HG02759 (cell line): ENCODE data around the gene GSDME.

ENCODE experiments used
- ATAC-seq: cut with Tn5 transposase; IDR thresholded peaks from one replicate; pipeline ENCODE4 v1.9.1; 2021; ENCODE audit warnings: mild to moderate bottlenecking, moderate library complexity; ENCODE audit not compliant: unreplicated experiment

GSDME gene

DNA sequence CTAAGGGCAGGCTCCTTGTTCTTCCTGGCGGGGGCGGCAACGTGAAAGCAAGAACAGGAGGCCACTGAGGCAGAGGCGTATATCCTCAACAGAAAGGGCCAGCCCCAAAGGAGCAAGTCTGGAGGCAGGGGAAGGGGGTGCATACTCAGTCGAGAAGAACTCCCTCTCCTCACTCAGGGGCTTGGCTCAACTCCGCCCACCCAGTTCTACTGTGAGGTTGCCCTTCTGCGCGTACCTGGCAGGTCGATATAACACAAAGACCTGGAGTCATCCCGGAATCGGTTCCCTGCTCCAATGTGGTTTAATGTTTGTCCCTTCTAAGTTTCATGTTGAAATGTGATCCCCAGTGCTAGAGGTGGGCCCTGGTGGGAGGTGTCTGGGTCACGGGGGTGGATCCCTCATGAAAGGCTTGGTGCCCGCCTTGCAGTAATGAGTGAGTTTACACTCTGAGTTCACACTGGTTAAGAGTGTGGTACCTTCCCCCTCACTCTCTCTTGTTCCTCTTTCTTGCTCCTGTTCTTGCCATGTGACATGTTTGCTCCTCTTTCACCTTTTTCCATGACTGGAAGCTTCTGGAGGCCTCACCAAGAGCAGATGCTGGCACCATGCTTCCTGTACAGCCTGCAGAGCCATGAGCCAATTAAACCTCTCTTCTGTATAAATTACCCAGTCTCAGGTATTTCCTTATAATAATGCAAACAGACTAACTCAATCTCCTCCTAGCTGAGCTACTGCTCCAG, 32.6 kb downstream of the GSDME start:
- ATAC-seq = no peak

DNA sequence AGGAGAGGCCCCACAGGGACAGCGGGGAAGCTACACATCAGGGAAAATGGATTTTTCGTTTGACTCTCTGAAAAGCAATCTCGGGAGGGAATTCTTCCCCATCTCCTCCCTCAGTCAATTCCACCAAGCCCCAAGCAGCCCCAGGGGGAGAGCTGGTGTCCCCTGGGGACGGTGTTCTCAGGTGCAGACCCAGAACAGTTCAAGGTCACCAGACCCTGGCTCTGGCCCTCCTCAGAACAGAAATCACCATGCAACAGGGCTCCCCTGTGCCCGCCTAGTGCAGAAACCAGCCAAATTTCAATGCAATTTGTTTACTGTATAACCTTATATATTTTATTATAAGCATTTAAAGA, 34.1 kb downstream of the GSDME start:
- no peak for ATAC-seq

DNA sequence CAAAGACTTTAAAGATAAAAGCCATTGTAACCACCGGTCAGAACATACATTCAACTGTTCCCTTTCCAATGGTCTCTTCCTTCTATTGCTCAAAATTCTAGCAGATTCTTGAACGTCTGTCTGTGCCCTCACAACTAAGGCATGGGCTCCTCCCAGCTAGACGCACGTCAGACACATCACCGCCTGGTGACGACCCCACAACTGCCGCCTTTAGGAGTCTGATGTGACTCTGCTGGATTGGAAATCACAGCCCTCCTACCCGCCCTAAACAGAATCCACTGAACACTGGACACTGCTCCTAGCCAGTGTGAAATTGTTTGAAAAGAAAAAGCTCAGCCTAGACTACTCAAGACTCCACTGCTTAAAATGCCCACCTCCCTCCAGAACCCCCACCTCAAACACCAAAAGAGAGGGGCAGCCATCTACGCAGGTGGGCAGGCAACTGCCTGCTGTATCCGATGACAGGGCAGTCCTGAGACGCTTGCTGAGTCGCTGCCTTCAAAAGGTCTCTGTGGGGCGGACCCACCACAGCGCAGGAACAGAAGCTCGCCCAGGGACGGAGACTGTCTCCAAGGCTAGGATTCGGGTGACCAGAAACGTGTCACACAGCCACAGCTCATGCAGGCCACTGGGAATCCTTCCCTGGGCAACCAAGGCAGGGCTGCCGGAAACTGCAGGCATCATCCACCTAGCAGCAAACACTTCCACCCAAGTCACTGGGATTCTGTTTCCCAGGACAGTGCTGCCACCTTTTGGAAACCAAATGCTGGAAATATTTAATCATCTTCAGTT, 34.7 kb downstream of the GSDME start:
- no peak for ATAC-seq

DNA sequence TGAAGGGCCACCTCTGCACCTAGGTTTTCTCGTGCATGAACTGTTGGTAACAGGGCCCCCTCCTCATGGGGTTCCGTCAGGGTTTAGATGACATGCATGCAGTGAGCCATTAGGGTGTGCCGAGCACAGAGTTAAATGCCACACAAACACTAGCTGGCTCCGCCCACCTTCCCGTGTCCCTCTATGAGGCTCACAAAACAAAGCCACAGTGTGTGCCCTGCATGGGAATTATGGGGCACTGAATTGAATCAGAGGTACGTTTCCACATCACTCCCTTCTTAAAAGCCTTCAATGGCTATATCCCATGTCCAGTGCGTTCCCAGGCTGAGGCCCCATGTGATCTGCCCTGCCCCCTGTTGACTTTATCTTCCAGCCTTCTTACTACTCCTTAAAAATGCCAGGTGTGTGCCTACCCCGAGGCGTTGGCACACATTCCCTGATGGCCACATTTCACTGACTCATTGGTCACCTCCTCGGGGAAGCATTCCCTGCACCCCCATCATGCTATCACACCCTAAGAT, 35.7 kb downstream of the GSDME start:
- ATAC-seq = no peak

DNA sequence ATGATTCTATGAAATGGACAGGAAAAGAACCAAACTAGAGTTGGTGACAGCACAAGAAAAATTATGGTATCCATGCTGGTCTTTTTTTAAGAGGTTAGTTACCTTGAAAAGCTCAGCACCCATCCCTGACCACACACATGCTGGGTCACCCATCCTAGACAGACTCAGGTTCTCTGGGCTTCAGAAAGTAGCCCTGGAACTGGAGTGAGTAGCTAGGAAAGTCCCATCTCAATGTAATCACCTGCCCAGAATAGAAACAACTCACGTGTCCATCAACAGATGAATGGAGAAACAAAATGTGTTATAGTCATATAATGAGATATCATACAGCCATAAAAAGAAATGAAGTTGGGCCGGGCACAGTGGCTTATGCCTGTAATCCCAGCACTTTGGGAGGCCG, 37.0 kb downstream of the GSDME start:
- no peak for ATAC-seq

DNA sequence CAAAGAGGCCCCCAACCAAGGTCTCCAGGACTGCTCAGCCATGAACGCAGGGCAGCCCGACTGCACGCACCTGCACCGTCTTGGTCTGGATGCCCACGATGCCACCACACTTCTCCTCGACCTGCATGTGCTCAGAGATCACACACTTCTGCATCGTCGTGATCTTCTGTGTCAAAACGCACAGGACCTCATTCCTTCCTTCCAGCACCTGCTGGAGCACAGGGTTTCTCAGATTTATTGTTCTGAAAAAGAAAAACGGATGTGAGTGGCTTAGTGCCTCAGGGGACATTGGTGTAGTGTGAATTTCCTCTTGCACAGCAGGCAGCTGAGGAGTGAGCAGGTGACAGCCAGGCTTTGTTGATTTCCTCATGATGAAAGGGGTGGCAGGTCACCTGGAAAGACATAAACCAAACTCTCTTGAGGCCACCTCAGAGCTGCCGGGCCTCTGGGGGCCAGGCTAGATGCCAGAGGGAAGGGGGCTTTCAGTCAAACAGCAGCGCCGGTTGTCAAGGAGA, 38.2 kb downstream of the GSDME start:
- ATAC-seq = peak; percentile 55

DNA sequence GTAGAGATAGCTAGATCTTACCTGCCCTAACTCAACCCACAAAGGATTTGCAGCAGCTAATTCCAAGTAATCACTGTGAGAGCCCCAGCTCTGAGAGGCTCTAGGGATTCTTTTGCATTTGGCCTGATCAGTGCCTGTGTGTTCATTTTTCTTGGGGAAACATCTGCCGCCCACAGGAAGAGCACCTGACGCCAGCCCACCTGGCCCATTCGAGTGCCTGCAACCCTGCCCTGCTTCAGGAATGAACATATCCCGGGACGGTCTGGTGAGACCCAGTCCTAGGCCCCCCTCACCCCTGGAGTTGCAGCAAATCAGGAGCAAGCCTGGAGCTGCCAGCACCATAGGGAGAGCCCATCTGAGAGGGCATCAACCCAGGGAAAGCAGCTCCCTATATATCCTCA, 38.8 kb downstream of the GSDME start:
- ATAC-seq = no peak

DNA sequence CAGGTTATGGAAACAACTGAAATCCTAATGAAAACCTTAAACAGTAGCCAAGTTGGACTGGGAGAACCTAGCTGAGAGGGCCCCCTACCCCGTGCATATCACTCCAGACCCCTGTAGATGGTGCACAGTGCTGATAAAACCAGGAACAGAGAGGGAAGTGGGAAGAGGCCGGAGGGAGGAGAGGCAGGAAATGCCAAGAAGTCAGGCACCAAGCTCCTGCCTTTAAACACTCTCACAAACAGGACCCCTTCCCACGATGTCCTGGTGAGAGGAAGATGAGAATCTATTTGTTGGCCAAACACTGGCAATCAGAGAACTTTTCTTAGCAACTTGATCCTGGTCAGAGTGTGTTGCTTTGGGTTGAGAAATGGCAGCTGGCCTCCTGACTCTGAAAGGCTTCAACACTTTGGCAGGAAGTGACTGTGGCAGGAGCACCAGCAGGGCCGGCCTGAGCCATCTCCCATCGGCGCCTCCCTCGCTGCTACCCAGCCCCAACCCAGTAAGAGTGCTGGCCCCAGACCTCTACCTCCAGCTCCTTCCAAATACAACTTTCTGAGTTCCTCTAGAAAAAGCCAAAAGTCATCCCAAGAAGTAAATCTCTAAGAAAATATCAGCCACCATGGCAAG, 39.5 kb downstream of the GSDME start:
- ATAC-seq = no peak

DNA sequence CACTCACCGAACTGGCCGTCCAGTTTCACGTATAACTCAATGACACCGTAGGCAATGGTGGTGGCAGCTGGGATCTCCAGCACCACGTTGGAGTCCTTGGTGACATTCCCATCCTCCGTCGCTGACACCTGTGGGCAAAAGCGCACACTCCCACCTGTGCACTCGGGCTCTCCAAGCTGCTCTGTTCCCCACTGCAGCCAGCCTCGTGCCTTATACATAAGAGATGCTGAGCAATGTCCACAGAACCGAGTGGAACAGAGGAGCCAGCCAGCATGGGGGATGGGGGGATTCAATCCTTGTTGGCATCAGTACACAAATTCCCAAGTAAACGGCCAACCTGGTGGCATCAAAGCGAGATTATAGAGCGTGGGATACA, 40.0 kb downstream of the GSDME start:
- ATAC-seq = no peak

DNA sequence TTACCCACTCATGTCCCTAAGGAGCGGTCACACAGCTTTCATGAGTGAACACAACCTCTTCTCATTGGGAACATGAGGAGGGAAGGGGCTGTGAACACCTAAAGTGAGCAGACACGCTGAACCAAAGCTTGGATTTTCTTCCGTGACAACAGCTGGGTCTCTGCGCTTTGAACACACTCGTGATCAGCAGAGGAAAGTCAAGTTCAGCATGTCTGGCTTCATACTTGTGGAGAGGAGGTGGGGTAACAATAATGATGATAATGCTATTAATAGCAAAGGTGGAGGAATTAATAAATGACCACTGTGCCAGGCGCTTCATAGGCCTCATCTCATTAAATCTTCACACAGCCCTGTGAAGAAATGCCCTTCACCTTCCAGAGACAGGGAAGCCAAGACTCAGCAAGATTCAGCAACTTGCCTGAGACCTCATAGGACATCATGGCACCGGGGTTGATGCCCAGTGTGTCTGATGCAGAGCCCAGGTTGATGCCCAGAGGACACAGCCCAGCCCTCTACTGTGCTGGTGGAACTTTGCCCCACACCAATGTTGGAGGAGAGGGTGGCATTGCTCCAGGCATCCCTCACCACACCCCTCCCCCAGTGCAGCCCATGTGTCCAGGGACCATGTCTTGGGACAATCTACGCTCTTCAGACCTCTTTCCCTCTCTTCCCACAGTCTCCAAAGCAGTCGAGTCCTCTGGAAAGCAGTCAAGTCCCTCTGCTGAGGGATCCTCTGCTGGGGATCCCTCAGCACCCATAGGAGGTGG, 40.6 kb downstream of the GSDME start:
- ATAC-seq = no peak

DNA sequence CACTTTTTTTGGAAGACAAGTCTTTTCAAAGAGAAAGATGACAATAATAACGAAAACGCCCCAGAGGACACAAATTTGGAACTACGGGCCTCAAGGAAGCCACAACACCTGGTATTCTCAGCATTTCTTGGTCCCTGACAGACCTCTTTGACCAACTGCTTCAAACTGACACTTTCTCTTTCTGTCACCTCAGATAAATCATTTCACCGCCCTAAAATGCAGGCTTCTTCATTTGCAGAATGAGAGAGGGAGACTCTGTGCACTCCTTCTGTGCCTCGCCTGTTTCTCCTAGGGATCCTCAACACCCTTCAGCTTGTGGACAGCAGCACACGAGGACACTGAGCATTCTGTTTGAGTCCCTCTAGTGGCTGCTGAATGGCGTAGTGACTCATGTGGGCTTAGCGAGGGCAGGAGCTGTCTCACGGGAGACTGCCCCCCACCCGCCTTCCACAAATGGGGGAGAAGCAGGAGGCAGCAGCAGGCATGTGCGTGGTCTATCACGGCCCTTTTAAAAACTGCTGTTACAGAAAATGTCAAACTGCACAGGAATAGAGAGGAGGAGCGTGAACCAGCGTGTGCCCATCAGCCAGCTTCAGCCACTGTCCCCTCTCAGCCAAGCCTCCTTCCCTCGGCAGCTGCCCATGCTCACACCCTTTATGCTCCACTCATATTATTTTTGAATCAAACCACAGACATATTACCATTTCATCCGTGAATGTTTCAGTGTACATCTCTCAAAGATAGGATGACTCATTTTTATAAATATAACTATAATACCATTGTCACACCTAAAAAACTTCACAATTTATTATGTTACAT, 41.4 kb downstream of the GSDME start:
- ATAC-seq = peak; percentile 56

DNA sequence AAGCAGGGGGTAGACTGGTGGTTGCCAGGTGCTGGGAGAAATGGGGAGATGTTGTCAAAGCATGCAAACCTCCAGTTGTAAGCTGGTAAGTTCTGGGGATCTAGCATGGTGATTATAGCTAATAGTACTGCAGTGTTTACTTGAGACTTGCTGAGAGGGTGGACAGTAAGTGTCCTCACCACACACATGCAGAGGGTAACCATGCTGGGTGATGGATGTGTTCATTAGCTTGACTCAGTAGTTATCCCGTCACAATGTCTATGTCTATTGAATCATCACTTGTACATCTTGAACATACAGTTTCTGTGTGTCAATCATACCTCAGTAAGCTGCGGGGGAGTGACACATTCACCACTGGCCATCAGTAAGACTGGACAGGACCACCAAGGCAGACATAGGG, 42.1 kb downstream of the GSDME start:
- ATAC-seq = peak; percentile 14

DNA sequence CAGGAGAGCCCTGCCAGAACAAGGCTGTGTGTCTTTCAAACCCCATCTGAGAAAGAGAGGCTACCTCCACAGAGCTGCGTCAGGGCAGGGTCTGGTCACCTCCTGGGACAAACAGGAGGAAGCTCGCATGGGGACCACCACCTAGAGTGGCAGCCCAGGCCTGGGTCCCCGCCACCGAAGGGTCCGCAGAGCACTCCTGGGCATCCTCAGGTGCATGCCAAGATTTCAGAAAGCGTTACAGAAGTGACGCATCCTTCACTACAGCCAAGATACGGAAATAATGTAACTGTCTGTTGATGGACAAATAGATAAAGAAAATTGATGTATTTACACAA, 42.6 kb downstream of the GSDME start:
- ATAC-seq = no peak

DNA sequence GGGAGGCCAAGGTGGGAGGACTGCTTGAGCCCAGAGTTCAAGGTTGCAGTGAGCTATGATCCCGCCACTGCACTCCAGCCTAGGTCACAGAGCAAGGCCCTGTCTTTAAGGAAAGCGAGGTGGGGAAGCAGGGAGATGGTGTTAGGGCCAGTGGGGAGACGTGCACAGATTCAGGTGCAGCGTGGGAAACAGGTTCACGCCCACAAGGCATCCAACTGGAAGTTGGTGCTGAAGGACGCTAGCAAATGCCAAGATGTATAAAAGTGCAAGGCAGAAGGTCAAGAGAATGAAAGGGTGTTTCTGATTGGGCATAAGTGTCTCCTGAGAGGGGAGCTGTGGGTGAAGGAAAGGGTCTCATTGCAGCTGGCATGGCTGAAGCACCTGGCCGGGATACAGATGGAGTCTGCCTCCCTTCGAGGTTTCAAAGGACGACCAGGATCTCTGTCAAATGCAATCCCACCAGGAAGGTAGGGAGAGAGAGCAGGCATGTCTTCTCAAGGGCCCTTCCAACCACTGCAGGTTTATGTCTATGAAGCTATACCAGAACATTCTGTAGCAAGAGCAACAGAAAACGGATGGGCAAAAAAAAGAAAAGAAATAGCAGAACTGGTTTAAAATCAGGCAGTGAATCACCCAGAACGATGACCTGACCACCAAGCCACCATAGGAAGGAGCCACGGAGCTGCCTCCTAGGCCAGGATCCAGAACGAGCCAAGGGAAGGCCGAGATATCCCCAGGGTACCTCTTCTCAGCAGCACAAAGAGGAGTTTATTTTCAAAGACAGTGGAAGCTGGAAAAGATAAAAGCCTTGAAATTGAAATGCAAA, 43.2 kb downstream of the GSDME start:
- no peak for ATAC-seq

DNA sequence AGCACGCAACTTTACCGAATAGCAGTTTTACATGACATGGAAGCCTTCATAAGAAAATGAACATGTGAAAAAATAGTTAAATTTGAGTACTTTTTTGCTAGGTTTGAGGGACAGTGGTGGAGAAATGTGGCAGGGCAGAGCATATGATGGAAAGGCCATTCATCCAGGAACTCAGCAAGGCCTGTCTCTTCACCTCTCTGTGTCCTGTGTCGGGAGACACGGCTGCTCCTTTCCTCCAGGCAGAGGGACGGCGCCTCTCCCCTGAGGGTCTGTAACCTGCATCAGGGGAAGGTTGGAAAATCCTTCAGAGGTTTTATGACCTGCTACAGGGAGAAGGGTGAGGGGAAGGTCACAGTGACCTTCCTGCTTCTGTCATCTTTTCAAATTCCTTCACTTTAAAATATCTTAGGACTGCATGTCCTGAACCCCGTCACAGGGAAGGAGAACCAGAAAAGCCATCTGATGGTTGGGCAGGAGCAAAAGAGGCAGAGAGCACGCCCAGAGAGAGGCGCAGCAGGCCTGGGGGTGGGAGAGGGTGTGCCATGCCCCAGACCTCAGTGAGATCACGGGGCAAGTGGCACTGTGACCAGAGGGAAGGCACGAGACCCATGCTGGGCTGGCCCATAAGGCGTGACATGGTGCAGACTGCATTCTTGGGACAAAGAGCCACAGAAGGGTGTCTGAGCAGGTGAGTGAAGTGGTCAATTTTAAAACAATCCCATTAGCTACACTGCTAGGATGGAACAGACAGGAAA, 44.0 kb downstream of the GSDME start:
- ATAC-seq = no peak

DNA sequence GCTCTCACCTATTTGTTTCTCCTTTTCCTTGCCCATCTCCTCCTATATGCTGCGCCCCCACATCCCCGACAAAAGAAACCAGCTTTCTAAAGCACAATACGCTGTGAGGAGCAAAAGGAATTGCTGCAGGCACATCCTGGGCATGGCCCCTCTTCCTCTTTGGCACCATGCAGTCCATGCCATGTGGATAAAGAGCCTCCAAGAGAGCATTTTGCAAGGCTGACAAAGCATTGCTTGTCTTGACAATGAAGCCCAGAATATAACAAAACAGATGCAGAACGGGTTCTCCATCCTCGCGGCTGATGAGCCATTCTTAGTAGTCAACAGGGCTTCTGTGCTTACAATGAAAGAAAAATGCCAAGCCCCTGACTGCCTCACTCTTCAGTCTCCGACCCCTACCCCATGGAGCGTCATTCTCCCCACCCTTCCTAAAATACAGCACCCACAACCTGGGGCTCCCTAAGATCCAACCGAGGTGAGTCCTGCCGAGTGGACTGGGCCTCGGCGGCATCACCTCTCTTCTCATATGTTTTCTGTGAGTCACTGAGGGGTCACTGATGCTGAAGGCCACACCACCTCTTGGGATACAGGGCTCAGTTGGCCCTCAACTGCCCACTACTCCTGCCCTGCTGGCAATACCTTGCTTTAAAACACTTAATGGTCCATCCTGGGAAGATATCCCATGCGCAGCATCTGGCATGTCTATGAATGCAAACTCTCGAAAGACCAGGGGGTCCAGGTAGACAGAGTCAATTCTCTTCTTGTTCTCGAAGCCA, 47.5 kb downstream of the GSDME start:
- no peak for ATAC-seq

DNA sequence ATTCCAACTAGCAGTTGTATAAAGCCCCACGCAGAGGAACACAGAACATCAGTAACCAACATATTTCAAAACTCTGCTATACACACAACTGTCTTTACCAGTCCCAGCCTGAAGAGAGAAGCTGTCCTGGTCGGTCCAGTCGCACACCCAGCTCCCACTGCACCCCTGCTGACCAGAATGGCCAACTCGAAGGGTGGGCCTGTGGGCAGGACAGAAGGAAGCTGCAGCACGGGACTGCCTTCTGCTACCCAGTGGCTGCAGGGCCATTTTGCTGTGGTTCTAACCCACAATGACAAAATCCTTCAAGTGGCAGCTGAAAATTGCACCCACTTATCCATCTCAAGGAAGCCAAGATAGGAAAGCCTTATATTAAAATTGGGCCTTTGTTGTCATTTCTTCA, 48.2 kb downstream of the GSDME start:
- ATAC-seq = no peak
